Right lobe of liver (tissue), 4 donors: ENCODE measurements around the gene CYTH1.

ENCODE experiments used
- POLR2A ChIP-seq: fragments of 450-650 bp; IDR thresholded peaks from one replicate; pipeline ENCODE4 v1.6.1; 2017; ENCODE audit warnings: antibody characterized with exemption, mild to moderate bottlenecking
- TF ChIP-seq, protein P1 (sequence below), 4 donors: fragments of 200-600 bp in 3 of 4; fragments of 450-650 bp in 1 of 4; IDR thresholded peaks; one replicate each; pipeline versions ENCODE4 v1.5.1 to v1.8.0; 2016 to 2022; ENCODE audit warnings: antibody characterized with exemption in 4 of 4, mild to moderate bottlenecking in 2 of 4
- donor health status: DM: no; HTN: no; CAD: no.
- donor health status: DM: no; HTN: no; CAD: no.
- donor health status: DM: no; HTN: yes; CAD: no.

DNA sequence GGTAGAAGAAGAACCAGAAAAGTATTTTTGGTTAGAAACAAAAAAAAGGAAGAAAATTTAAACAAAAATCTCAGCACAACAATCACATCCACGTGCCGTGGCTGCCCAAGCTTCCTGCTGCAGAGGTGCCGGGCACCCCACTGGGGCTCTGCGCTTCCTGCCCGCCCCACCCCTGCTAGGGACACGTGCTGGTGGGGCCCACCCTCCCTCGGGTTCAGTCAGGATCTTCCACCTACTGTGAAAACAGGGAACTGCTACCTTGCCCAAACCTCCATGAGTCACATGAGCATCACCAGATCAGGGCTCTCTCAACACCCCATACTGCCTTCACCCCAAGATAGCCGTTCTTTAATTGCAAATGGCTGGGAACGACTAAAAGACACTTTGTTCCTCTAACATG lies 24.4 kb upstream of the CYTH1 start:
- TF ChIP-seq, protein P1, sequence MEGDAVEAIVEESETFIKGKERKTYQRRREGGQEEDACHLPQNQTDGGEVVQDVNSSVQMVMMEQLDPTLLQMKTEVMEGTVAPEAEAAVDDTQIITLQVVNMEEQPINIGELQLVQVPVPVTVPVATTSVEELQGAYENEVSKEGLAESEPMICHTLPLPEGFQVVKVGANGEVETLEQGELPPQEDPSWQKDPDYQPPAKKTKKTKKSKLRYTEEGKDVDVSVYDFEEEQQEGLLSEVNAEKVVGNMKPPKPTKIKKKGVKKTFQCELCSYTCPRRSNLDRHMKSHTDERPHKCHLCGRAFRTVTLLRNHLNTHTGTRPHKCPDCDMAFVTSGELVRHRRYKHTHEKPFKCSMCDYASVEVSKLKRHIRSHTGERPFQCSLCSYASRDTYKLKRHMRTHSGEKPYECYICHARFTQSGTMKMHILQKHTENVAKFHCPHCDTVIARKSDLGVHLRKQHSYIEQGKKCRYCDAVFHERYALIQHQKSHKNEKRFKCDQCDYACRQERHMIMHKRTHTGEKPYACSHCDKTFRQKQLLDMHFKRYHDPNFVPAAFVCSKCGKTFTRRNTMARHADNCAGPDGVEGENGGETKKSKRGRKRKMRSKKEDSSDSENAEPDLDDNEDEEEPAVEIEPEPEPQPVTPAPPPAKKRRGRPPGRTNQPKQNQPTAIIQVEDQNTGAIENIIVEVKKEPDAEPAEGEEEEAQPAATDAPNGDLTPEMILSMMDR (IDR thresholded peaks at IDR 0.05) = no peak
- TF ChIP-seq POLR2A = no peak
